IPS-18c (cell line): ENCODE results near the gene CCDC57.

Experiments
- H3K4me3 ChIP-seq: 2 replicates; pipeline ENCODE4 v1.7.0; 2013; ENCODE audit warnings: low read depth, mild to moderate bottlenecking, low read length, moderate library complexity; ENCODE audit not compliant: insufficient read depth
- H3K9me3 ChIP-seq: one replicate; pipeline ENCODE4 v1.6.1; 2013; ENCODE audit warnings: mild to moderate bottlenecking, low read length, moderate library complexity; ENCODE audit not compliant: control insufficient read depth, insufficient read depth

Gene CCDC57

GRCh38 chr17:82103553-82104451 lies 108.8 kb downstream of the CCDC57 start:
- Histone ChIP-seq H3K9me3 (no peaks in the 10 kb centered on the region), H3K4me3 (peak overlapping the region; percentile 24; the same call in 1 of the 2 replicates)

- peaks cover 2% of the 10 kb centered on the region for H3K9me3 ChIP-seq
- no peak overlapping the region for H3K4me3 ChIP-seq
Measured at GRCh38 chr17:82101767-82102679, 110.6 kb downstream of the CCDC57 start.

DNA sequence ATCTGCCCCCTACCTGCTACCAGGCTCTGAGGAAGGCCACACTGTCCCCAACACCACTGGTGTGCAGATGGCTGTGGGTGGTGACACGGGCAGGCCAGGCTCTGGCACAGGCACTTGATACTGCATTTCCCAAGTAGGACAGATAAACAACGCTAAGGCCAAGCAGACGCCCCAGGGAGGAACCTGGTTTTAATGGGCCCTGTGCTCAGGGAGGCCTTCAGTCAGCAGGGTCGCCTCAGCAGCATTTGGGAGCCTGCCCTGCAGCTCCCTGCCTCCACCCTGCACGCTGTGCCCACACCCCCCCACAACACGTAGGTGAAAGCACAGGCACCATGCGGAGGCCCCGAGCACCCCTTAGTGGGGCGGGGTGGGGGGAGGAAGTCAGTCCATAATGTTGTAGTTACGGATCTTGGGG lies 111.3 kb downstream of the CCDC57 start:
- Histone ChIP-seq H3K9me3 (peaks cover 2% of the 10 kb centered on the region), H3K4me3 (no peak overlapping the region)

DNA sequence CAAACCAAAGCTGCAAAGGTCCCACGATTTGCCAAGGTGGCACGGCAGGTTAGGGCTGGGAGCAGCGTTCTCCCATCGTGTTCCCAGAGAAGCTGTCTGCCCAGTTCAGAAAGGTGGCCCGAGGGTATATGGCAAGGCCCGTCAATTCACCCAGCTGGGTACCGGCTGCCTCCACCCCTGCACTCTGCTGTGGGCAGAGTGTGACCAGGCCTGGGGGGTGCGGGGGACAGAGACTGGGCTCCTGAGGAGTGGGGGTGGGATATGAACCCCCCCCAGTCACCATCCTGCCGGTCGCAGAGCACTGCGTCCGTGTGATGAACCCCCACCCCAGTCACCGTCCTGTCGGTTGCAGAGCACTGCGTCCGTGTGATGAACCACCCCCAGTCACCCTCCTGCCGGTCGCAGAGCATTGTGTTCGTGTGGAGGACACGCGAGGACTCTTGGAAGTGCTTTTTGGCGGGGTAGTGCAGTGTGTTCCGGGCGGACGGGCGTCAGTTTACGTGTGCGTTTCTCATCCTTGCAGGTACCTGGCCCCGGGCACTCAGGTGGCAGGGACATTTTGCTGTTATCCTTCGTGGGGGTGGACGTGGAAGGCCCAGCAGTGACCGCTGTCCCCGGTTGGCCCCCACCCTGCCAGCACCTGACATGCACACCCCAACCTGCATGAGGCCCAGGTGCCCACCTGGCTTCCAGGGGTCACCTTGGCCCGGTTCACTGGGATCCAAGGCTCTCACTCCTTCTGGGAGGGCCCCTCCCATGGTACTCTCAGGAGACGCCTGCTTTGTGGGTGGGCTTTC lies 111.9 kb downstream of the CCDC57 start:
- Histone ChIP-seq H3K9me3 (peaks cover 2% of the 10 kb centered on the region), H3K4me3 (no peak overlapping the region)

GRCh38 chr17:82098939-82099763 lies 113.5 kb downstream of the CCDC57 start:
- H3K9me3 ChIP-seq: peaks cover 2% of the 10 kb centered on the region
- H3K4me3 ChIP-seq: peak overlapping the region; percentile 70

DNA sequence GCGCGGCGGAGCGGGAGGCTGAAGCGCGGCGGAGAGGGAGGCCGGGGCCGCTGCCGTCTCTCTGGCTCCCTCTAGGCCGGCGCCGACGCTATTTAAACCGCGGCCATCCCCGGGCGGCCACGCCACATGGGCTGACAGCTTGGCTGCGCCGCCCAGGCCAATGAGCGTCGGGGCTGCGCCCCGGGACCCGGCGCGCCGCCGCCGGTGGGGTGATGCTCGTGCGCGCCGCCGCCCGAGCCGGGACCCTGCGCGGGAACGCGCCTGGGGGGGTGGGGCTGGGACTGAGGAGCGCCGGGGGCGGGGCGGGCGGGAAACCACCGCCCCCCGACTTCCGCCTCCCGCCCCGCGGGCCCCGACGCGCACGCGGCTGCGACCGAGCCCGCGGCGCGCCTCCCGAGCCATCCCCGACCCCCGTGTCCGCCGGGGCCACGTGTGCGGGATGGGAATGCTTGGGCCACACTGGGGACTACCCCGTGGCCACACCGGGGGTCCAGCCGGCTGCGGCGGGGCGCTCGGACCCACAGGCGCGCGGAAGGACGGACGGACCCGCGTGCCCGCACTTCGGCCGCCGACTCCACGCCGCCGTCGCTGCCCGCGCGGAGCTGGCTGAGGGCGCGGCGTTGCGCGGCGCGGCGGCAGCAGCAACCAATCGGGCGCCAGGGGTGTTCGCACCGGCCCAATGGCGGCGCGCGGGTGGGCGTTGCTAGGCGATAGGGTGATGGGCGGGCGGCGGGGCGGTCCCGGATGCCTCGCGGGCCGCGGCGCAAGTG lies 114.3 kb downstream of the CCDC57 start, which contains the start of gene FASN:
Gene FASN, minus strand, starts transcription at position 68 of the 770 bp plus-strand sequence. CDS start 1,791 bp downstream, outside the sequence.
- Histone ChIP-seq H3K9me3 (peaks cover 2% of the 10 kb centered on the region), H3K4me3 (peak within 1 kb of the TSS; percentile 72)

- Histone ChIP-seq H3K9me3 (peaks cover 2% of the 10 kb centered on the region), H3K4me3 (peak overlapping the region; percentile 72)
Measured at GRCh38 chr17:82097919-82098168, 114.8 kb downstream of the CCDC57 start.

- H3K4me3 ChIP-seq: peak overlapping the region; percentile 72
- H3K9me3 ChIP-seq: peaks cover 2% of the 10 kb centered on the region
Measured at GRCh38 chr17:82097184-82097918, 115.3 kb downstream of the CCDC57 start.

DNA sequence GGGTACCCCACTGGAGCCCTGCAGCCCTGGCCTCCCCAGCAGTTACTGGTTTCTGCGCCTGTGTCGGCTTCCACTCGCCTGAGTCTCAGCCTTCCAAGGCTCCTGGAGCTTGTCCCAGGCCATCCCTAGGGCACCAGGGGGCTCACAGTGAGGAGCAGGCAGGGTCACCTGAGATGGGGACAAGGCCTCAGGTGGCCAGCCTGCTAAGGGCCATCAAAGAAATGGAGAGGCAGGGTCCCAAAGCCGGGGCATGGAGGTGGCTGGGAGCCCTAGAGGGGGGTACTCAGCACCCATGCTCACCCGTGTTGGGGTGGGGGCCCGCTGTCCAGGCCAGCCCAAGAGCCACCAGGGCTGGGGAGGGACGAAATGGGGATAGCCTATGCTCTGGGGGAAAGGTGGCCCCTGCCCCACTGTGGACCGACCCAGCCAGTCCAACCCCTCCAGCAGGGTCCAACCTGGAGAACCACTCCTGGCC lies 115.9 kb downstream of the CCDC57 start:
- H3K4me3 ChIP-seq: peak overlapping the region; percentile 72
- peaks cover 2% of the 10 kb centered on the region for H3K9me3 ChIP-seq

GRCh38 chr17:82095777-82096708 lies 116.6 kb downstream of the CCDC57 start:
- Histone ChIP-seq H3K4me3 (peak overlapping the region; percentile 72), H3K9me3 (peaks cover 2% of the 10 kb centered on the region)

DNA sequence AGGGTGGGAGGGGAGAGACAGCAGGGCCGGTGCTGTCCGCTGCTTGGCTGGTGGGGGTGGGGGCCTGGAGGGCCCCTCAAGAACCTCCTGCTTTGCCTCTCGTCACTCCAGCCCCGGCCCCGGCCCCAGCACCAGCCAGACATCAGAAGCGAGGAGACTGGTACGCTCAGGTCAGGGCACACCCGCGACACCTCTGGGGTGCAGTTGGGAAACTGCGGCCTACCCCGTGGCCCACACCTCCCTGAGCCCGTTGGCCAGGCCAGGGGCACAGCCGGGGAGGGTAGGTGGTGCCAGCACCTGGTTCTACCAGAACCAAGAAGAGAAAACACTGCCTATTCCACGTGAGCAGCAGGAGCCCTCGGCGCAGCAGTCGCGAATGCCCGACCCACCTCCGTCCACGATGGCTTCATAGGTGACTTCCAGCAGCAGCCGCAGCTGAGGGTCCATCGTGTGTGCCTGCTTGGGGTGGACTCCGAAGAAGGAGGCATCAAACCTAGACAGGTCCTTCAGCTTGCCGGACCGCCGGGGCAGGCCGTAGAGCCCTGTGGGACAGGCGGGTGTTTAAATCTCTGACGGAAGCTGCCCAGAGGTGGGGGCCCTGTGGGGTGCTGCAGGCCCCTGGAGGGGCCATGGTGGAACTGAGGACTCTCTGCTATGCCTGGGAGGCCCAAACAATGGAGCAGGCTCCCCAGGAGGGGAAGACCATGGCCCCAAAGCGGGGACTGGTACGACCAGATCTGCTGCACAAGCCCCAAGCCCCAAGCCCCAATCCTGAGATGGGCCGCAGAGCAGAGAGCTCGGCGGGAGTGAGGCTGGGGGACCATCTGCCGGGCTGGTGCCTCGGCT lies 117.5 kb downstream of the CCDC57 start:
- peaks cover 2% of the 10 kb centered on the region for H3K9me3 ChIP-seq
- H3K4me3 ChIP-seq: no peak overlapping the region

DNA sequence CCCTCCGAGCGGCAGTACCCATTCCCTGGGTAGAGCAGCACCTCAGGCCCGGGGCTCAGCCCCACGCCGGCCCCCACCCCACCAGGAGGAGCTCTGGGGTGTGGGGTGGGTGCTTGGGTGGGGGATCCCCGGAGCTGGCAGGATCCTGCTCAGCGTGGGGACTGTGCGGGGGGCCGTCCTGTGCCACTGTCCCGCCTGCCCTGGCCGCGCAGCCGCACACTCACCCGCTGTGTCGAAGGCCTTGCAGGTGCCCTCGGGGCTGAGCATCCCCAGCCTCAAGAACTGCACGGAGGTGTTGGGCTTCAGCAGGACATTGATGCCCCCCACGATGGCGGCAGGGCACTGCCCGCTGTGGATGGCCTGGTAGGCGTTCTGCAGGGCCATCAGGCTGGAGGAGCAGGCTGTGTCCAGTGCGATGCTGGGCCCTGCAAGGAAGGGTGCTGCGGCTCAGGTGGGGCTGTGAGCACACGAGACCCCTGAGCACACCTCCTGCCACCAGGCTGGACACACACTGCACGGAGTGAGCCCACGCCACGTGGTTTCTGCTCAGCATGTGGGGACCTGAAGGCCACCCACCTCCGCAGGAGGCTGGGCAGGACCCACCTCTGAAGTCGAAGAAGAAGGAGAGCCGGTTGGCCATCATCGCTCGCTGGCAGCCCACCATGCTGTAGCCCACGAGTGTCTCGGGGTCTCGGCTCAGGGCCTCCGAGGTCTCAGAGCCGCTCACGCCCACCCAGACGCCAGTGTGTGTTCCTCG lies 119.5 kb downstream of the CCDC57 start:
- peaks cover 2% of the 10 kb centered on the region for H3K9me3 ChIP-seq
- no peak overlapping the region for H3K4me3 ChIP-seq

DNA sequence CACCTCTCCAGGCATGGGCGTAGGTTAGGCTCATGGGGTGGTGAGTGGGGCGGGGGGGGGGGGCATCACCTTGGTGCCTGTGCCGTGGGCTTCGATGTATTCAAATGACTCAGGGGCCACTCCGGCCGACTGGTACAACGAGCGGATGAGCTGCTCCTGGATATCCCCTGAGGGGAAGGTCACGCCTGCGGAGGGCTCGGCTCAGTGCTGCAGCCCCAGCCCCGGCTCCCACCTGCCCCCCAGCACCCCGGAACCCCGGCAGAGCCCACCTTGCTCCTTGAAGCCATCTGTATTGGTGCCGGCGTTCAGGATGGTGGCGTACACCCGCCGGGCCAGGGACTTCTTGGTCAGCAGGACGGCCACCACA lies 120.0 kb downstream of the CCDC57 start:
- peaks cover 1% of the 10 kb centered on the region for H3K9me3 ChIP-seq

More for the DNA sequence above, 120.0 kb downstream of the CCDC57 start:
- H3K4me3 ChIP-seq: no peak overlapping the region
